Fibroblast of skin of right quadriceps (primary cell): ENCODE results near the gene NAGPA.

Source experiments
- DNase-seq: peaks from one replicate; pipeline ENCODE4 v3.0.0-alpha.2; 2013

NAGPA gene

GRCh38 chr16:5025171-5025632 lies 8.5 kb downstream of the NAGPA start:
- DNase-seq = no peak

DNA sequence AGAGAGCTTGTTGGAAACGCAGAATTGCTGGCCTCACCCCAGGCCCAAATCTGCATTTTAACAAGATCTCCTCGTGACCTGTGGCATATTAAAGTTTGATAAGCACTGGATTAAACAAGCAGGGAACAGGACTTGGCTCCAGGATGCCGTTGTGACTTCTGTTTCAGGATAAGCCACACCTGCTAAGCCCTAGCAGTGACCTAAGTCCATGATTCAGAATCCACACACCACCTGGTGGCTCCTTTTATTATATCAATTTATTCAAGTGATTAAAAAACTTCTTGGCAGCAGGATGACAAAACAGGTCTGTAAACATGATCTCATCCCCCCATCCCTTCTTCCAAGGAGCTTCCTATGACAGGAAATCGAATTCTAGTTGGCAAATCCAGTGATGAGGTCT lies 9.1 kb downstream of the NAGPA start:
- DNase-seq = no peak

DNA sequence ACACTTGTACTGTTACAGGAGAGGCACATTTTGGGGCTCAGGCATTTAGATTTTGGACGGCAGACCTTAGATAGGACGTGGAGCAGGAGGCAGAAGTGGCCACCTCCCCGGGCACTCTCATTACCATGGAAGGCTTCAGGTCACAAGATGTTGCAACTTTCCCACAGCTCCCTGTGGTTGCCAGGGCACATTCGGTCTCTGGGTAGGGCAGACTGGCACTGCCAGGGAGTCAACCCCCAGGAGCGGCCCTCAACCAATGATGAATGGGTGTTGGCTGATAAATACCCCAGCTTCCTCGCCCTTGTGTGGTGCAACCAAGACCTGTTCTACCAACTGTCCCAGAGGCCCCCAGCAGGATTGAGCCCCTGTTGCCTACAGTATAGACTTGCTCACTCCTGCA lies 11.2 kb downstream of the NAGPA start:
- DNase-seq = no peak

DNA sequence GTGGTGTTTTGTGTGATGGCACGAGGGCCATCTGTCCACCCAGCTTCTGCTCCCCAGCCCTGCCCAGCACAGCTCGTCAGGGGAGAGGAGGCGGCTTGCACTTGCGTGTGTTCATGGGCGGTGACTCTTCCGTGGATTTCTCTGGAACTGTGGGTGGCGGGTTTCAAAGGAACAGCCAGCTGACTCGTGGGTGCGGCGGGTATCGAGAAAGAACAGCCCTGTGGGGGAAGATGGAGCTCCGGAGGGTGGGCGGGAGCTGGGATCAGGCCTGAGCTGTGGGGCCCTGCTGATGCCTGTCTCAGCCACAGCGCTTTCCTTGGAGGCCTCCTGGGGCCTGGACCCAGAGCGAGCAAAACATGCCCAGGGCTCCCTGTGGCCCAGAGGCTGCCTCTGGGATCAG lies 13.2 kb downstream of the NAGPA start:
- no peak for DNase-seq

- DNase-seq = no peak
Observed at GRCh38 chr16:5019775-5020174, 14.0 kb downstream of the NAGPA start.

DNA sequence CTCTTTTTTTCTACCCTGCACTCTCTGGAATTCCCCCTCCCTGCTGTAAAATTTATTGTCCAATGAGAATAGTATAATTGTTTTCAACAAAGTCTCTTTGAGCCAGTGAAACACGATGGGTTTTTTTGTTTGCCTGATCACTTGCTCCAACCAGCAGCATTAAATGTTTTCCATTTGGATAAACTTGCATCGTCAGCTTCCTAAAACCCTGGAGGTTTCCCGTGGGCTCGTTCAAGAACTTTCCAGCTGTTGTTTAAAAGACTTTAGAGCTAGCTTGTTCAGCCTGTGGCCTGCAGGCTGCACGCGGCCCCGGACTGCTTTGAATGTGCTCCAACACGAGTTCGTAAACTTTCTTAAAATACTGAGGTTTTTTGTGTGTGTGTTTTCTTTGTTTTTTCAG lies 14.9 kb downstream of the NAGPA start:
- DNase-seq = no peak

DNA sequence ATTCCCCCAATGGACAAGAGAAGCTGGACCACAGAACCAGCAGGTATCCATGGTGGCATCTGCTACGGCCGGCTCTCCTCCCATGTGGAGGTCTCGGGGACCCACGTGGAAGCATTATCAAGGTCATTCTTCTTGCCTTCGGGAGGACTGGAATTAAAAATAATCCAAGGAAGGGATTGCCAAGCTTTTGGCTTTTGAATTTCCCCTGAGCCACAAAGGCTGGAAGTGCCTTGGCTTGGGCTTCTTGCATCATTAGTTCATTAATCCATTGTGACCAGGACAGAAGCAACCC lies 16.1 kb downstream of the NAGPA start:
- DNase-seq = no peak

- DNase-seq = no peak
Observed at GRCh38 chr16:5016967-5017677, 16.6 kb downstream of the NAGPA start.

DNA sequence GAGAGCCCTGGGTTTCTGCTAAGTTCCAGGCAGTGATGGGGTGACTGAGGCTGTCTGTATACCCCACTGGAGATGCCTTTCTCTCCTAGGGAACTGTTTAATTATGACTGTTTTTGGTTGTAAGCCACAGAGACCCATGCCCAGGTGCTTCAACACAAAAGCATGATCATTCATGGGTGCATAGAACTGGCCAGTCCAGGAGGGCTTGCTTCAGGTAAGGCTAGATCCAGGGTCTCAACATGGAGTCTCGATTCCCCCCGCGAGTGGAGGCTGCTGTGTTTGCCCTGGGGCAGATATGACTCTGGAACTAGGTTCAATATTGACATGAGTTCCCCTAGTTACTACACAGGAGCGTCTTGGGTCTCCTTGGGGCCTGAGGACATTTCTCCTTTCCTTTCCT lies 17.8 kb downstream of the NAGPA start:
- DNase-seq = no peak

GRCh38 chr16:5015351-5015750 lies 18.4 kb downstream of the NAGPA start:
- DNase-seq = no peak

DNA sequence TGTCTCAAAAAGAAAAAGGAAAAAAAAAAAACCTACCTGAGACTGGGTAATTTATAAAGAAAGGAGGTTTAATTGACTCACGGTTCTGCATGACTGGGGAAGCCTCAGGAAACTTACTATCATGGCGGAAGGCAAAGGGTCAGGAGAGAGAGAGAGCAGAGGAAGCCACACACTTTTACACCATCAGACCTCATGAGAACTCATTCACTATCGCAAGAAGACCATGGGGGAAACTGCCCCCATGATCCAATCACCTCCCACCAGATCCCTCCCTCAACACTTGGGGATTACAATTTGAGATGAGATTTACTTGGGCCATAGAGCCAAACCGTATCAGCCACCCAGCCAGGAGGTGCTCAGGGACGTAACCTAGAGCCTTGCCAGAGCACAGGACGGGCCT lies 20.8 kb downstream of the NAGPA start:
- DNase-seq = no peak

DNA sequence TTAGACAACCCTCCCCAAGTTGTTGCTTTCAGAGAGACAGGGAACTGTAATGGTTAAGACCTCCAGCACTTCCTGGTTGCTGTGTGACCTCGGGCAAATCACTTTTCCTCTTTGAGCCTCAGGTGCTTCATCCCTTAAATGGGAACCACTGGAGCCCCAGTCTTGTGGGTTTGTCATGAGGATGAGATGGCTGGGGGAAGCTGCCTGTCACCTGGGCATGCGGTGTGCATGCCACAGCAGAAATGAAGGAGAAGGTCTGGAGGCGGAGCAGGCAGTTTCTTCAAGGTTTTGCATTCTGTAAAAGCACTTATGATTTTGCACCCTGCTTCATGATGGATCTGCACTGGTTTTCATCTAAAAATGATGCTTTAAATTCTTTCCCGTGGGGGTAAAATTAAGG lies 22.1 kb downstream of the NAGPA start:
- no peak for DNase-seq

GRCh38 chr16:5010576-5011329 lies 23.0 kb downstream of the NAGPA start:
- no peak for DNase-seq

GRCh38 chr16:5008311-5008731 lies 25.4 kb downstream of the NAGPA start:
- no peak for DNase-seq

DNA sequence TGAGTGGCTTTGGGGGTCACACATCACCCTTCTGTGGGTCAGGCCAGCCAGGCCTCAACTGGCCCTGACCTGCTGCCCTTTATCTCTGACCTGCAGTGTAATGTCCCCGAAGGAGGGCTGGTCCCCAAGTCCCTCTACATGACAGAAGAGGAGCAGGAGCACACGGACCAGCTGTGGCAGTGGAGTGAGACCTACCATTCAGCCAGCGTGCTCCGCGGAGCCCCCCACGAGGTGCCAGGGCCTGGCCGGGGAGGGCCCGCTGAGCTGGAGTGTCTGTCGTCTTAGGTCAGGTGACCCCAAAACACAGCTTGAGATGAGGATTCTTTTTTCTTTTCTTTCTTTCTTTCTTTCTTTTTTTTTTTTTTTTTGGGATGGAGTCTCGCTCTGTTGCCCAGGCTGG lies 26.5 kb downstream of the NAGPA start:
- DNase-seq = no peak

DNA sequence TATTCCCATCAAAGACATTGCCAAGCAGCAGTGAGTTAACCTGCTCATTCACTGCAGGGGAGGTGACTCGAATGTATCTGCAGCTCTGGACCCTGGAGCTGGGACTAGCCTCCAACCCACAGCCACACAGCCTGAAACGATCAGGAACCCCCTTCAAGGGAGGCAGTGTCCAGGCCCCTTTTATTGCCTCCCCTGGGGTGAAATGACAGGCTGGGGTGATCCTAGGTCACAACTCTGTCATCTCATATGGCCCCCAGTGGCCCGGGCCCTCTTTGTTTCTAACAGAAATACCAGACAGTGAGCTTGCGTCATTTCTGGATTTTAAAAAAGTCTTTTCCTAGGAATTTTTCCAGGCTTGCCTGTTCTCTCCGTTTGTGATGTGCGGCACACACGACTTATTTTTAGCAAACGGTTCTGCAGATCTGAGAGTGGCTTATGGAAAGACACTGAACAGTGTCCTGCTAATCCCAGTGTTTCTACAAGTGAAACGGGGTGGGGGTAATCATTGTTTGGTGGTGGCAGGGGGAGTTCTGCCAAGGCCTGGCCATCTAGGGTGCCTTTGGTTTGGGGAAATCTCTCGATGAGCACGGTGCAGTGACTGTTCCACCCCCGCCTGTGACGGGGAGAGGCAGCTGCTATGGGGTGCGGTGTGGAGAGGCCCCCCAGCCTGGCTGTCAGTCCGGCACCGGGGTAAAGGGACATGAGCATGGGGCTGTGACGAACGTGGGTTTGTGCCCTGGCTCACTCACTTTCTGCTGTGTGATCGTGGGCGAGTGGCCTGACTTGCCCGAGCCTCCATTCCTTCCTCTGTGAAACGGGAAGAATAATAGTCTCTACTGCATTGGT lies 27.2 kb downstream of the NAGPA start:
- DNase-seq = no peak

GRCh38 chr16:5005916-5006315 lies 27.8 kb downstream of the NAGPA start:
- DNase-seq = no peak

GRCh38 chr16:5004311-5004710 lies 29.4 kb downstream of the NAGPA start:
- no peak for DNase-seq

GRCh38 chr16:5003828-5004227 lies 29.9 kb downstream of the NAGPA start:
- no peak for DNase-seq

GRCh38 chr16:5003211-5003610 lies 30.5 kb downstream of the NAGPA start:
- DNase-seq = no peak

- DNase-seq = no peak
Observed at GRCh38 chr16:5002699-5003143, 31.0 kb downstream of the NAGPA start.

- DNase-seq = no peak
Observed at GRCh38 chr16:5001986-5002385, 31.7 kb downstream of the NAGPA start.

GRCh38 chr16:5001571-5001970 lies 32.2 kb downstream of the NAGPA start:
- no peak for DNase-seq

DNA sequence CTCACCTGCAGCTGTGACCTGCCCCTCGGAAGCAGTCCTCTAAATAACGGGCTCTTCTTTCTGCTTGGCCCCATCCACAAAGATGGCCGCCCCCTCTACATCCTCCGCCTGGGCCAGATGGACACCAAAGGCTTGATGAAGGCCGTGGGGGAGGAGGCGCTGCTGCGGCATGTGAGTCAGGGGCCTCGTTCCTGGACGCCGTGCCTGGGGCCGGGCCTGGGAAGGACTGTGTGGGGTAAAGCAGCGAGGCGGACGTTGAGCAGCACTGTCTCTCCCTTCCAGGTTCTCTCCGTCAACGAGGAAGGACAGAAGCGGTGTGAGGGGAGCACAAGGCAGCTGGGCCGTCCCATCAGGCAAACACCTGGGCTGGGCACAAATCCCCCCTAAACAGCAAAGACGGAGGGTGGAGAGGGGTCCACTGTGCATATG lies 33.1 kb downstream of the NAGPA start:
- no peak for DNase-seq
